ENCODE data around the gene MAPK14. TPM values are rescaled to one million over a fixed set of nuclear protein-coding genes. Genes with fewer than 3 reads are reported as not detected.

The MAPK14 gene
- total RNA-seq, 4 donors from 2014 or later: 62.0 to 117 (median 86.2) TPM

GRCh38 chr6:36071714-36072113, 44.1 kb downstream of the MAPK14 start:
- no peaks in the 10 kb centered on the region for H3K4me1 ChIP-seq
- intact Hi-C loops (cut with DNase I; ENCODE audit: low total_unique reads): no loop called here
- no peak overlapping the region for H3K4me3 ChIP-seq
- DNase-seq: no peak
- no peaks in the 10 kb centered on the region for H3K9me3 ChIP-seq
- TF ChIP-seq CTCF (IDR thresholded peaks at IDR 0.05): no peak
- TF ChIP-seq POLR2A (IDR thresholded peaks at IDR 0.05): no peak
- H3K27me3 ChIP-seq: no peaks in the 10 kb centered on the region
- H3K27ac ChIP-seq: no peak overlapping the region
- H3K36me3 ChIP-seq: no peaks in the 10 kb centered on the region

GRCh38 chr6:36072681-36073080, 45.1 kb downstream of the MAPK14 start:
- intact Hi-C loops (cut with DNase I; ENCODE audit: low total_unique reads): no loop called here
- H3K36me3 ChIP-seq: no peaks in the 10 kb centered on the region
- no peak overlapping the region for H3K27ac ChIP-seq
- no peak overlapping the region for H3K4me3 ChIP-seq
- TF ChIP-seq POLR2A (IDR thresholded peaks at IDR 0.05): no peak
- TF ChIP-seq CTCF (IDR thresholded peaks at IDR 0.05): no peak
- peaks cover 0 to 6% of the 10 kb centered on the region in 2 donors for H3K4me1 ChIP-seq
- no peaks in the 10 kb centered on the region for H3K27me3 ChIP-seq
- no peaks in the 10 kb centered on the region for H3K9me3 ChIP-seq
- DNase-seq: no peak

- Histone ChIP-seq H3K36me3 (no peaks in the 10 kb centered on the region), H3K27ac (no peak overlapping the region), H3K27me3 (no peaks in the 10 kb centered on the region), H3K4me1 (peaks cover 0 to 8% of the 10 kb centered on the region in 2 donors), H3K9me3 (no peaks in the 10 kb centered on the region), H3K4me3 (no peak overlapping the region)
- intact Hi-C loops (cut with DNase I; ENCODE audit: low total_unique reads): no loop called here
- TF ChIP-seq CTCF (IDR thresholded peaks at IDR 0.05) (no peak), POLR2A (IDR thresholded peaks at IDR 0.05) (no peak)
- DNase-seq: no peak
These were observed 46.0 kb downstream of the MAPK14 start for GRCh38 chr6:36073587-36073986.

GRCh38 chr6:36075656-36076055, 48.0 kb downstream of the MAPK14 start:
- no peak for TF ChIP-seq POLR2A (IDR thresholded peaks at IDR 0.05)
- TF ChIP-seq CTCF (IDR thresholded peaks at IDR 0.05): no peak
- Histone ChIP-seq H3K27ac (peak overlapping the region; percentile 55 to 62), H3K4me1 (peaks cover 0 to 8% of the 10 kb centered on the region in 2 donors), H3K9me3 (no peaks in the 10 kb centered on the region), H3K4me3 (no peak overlapping the region), H3K27me3 (no peaks in the 10 kb centered on the region), H3K36me3 (no peaks in the 10 kb centered on the region)
- no peak for DNase-seq
- intact Hi-C loops (cut with DNase I; ENCODE audit: low total_unique reads): no loop called here

GRCh38 chr6:36076178-36077063, 48.8 kb downstream of the MAPK14 start:
- H3K4me1 ChIP-seq: peaks cover 0 to 8% of the 10 kb centered on the region in 2 donors
- H3K27me3 ChIP-seq: no peaks in the 10 kb centered on the region
- no peaks in the 10 kb centered on the region for H3K9me3 ChIP-seq
- H3K27ac ChIP-seq: peak overlapping the region; percentile 60 to 62
- H3K4me3 ChIP-seq: no peak overlapping the region
- no peak for DNase-seq
- intact Hi-C loops (cut with DNase I; ENCODE audit: low total_unique reads): no loop called here
- TF ChIP-seq CTCF (IDR thresholded peaks at IDR 0.05): no peak
- TF ChIP-seq POLR2A (IDR thresholded peaks at IDR 0.05): no peak
- no peaks in the 10 kb centered on the region for H3K36me3 ChIP-seq
